Measurements from ENCODE around the gene UBXN7.
A peak's percentile ranks its signal among the peaks of the same experiment; 100 is the strongest.
"Not testable (repeated sequence)": the region's sequence is repeated elsewhere in the genome, so short reads cannot be mapped to it uniquely, and the experiment has no call there.

Gene UBXN7

GRCh38 chr3:196431181-196432136 lies 768 bp downstream of the UBXN7 start:
- H3K4me3 Mint-ChIP-seq: peak overlapping the region; percentile 82
- no peaks in the 10 kb centered on the region for H3K36me3 Mint-ChIP-seq
- peak overlapping the region; percentile 97 for H3K27ac Mint-ChIP-seq
- H3K27me3 Mint-ChIP-seq: no peaks in the 10 kb centered on the region
- H3K9me3 Mint-ChIP-seq (ENCODE audit: low read depth): no peaks in the 10 kb centered on the region
- H3K4me1 Mint-ChIP-seq (ENCODE audit: low read depth): peaks cover 27% of the 10 kb centered on the region

- no peak overlapping the region for H3K27ac Mint-ChIP-seq
- H3K4me3 Mint-ChIP-seq: no peak overlapping the region
- no peaks in the 10 kb centered on the region for H3K9me3 Mint-ChIP-seq (ENCODE audit: low read depth)
- H3K4me1 Mint-ChIP-seq (ENCODE audit: low read depth): peaks cover 39% of the 10 kb centered on the region
- peaks cover 3% of the 10 kb centered on the region for H3K36me3 Mint-ChIP-seq
- H3K27me3 Mint-ChIP-seq: no peaks in the 10 kb centered on the region
Measured at GRCh38 chr3:196428041-196428440, 4.2 kb downstream of the UBXN7 start.

GRCh38 chr3:196424421-196424820 lies 7.8 kb downstream of the UBXN7 start:
- not testable (repeated sequence) for H3K4me3 Mint-ChIP-seq; H3K27ac Mint-ChIP-seq; H3K27me3 Mint-ChIP-seq; H3K9me3 Mint-ChIP-seq (ENCODE audit: low read depth); H3K36me3 Mint-ChIP-seq
- peaks cover 46% of the 10 kb centered on the region for H3K4me1 Mint-ChIP-seq (ENCODE audit: low read depth)

DNA sequence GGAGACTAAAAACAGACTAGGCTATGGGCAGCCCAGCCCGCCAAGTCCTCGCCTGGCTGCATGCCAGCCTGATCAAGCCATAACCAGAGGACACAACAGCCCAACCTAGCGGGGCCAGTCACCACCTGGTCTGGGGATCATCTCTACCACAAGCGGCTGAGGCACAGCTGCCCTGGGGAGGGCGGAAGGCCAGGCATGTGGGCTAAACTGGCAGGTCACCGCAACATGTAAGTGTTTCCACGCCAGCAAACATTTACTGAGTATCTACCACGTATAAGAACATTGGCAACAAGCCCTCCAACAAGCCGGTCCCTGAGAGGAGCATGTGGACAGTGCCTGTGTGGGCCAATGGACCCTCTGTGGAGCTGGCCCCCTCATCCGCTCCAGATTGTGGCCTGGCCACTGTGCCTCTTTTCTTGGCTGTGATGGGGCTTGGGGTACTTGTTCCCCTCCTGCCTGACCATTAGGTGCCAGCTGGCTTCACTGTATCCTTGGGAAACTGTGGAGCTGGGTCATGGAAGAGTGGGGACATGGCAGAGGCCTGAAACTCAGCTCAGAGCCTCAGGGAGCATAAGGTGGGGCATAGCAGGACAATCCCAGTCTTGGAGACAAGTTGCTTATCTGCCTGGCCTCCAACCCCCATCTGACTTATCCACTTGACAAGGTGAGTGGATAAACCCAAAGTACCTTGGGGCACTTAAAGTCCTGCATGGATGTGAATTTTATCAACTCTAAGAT lies 9.0 kb downstream of the UBXN7 start:
- H3K27ac Mint-ChIP-seq: peak overlapping the region; percentile 59
- peaks cover 53% of the 10 kb centered on the region for H3K4me1 Mint-ChIP-seq (ENCODE audit: low read depth)
- no peak overlapping the region for H3K4me3 Mint-ChIP-seq
- H3K9me3 Mint-ChIP-seq (ENCODE audit: low read depth): no peaks in the 10 kb centered on the region
- H3K36me3 Mint-ChIP-seq: peaks cover 3% of the 10 kb centered on the region
- no peaks in the 10 kb centered on the region for H3K27me3 Mint-ChIP-seq

- H3K36me3 Mint-ChIP-seq; H3K9me3 Mint-ChIP-seq (ENCODE audit: low read depth); H3K4me3 Mint-ChIP-seq; H3K27me3 Mint-ChIP-seq: not testable (repeated sequence)
- H3K4me1 Mint-ChIP-seq (ENCODE audit: low read depth): peaks cover 56% of the 10 kb centered on the region
- peak overlapping the region; percentile 56 for H3K27ac Mint-ChIP-seq
Measured at GRCh38 chr3:196421668-196422067, 10.6 kb downstream of the UBXN7 start.

GRCh38 chr3:196419386-196419785 lies 12.8 kb downstream of the UBXN7 start:
- H3K36me3 Mint-ChIP-seq: peaks cover 1% of the 10 kb centered on the region
- H3K4me3 Mint-ChIP-seq: no peak overlapping the region
- no peaks in the 10 kb centered on the region for H3K9me3 Mint-ChIP-seq (ENCODE audit: low read depth)
- no peaks in the 10 kb centered on the region for H3K27me3 Mint-ChIP-seq
- peaks cover 61% of the 10 kb centered on the region for H3K4me1 Mint-ChIP-seq (ENCODE audit: low read depth)
- peak overlapping the region; percentile 17 for H3K27ac Mint-ChIP-seq

DNA sequence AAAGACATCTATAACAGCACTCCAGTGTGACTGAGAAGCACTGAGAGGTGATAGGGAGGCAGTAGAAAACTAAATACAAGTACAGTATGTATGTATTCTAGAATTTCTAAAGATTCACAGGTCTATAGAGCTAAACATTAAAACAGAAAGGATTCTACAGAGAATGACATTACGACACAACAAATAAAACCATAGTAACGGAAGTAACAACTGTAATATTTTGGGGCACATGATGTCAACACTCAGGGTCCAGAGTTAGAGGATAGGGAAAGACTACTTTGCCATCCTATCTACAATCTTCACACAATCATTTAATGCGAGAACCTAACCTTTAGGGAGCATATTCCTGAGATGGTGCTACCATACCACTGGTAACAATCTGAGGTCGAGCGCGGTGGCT lies 13.6 kb downstream of the UBXN7 start:
- Mint-ChIP-seq H3K27me3 (no peaks in the 10 kb centered on the region), H3K9me3 (ENCODE audit: low read depth) (no peaks in the 10 kb centered on the region), H3K4me3 (no peak overlapping the region), H3K4me1 (ENCODE audit: low read depth) (peaks cover 67% of the 10 kb centered on the region), H3K27ac (peak overlapping the region; percentile 28), H3K36me3 (peaks cover 2% of the 10 kb centered on the region)

- peaks cover 63% of the 10 kb centered on the region for H3K4me1 Mint-ChIP-seq (ENCODE audit: low read depth)
- H3K27ac Mint-ChIP-seq: peak overlapping the region; percentile 91
- H3K27me3 Mint-ChIP-seq: no peaks in the 10 kb centered on the region
- H3K36me3 Mint-ChIP-seq: peaks cover 4% of the 10 kb centered on the region
- peak overlapping the region; percentile 30 for H3K4me3 Mint-ChIP-seq
- H3K9me3 Mint-ChIP-seq (ENCODE audit: low read depth): no peaks in the 10 kb centered on the region
Measured at GRCh38 chr3:196414469-196414868, 17.8 kb downstream of the UBXN7 start.

DNA sequence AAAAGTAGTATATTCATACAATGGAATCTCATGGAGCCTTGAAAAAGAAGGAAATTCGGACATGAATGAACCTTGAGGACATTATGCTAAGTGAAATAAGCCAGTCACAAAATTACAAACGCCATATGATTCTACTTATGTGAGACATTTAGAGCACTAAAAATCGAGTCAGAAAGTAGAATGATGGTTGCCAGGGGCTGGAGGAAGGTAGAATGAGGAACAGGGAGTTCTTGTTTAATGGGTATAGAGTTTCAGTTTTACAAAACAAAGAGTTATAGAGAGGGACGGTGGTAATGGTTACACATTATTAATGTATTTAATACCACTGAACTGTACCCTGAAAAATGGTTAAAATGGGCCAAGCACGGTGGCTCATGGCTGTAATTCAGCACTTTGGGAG lies 19.5 kb downstream of the UBXN7 start:
- Mint-ChIP-seq H3K36me3 (peaks cover 7% of the 10 kb centered on the region), H3K27ac (peak overlapping the region; percentile 83), H3K4me1 (ENCODE audit: low read depth) (peaks cover 56% of the 10 kb centered on the region), H3K9me3 (ENCODE audit: low read depth) (peaks cover 7% of the 10 kb centered on the region), H3K4me3 (no peak overlapping the region), H3K27me3 (no peaks in the 10 kb centered on the region)

- H3K4me3 Mint-ChIP-seq: peak overlapping the region; percentile 39
- H3K27me3 Mint-ChIP-seq: no peaks in the 10 kb centered on the region
- peaks cover 13% of the 10 kb centered on the region for H3K36me3 Mint-ChIP-seq
- H3K4me1 Mint-ChIP-seq (ENCODE audit: low read depth): peaks cover 44% of the 10 kb centered on the region
- H3K27ac Mint-ChIP-seq: peak overlapping the region; percentile 25
- H3K9me3 Mint-ChIP-seq (ENCODE audit: low read depth): peaks cover 7% of the 10 kb centered on the region
Measured at GRCh38 chr3:196409409-196409808, 22.8 kb downstream of the UBXN7 start.

- Mint-ChIP-seq H3K27ac (peak overlapping the region; percentile 65), H3K4me3 (no peak overlapping the region), H3K27me3 (no peaks in the 10 kb centered on the region), H3K9me3 (ENCODE audit: low read depth) (peaks cover 7% of the 10 kb centered on the region), H3K36me3 (peaks cover 11% of the 10 kb centered on the region), H3K4me1 (ENCODE audit: low read depth) (peaks cover 37% of the 10 kb centered on the region)
Measured at GRCh38 chr3:196408565-196409300, 23.5 kb downstream of the UBXN7 start.

- peaks cover 9% of the 10 kb centered on the region for H3K36me3 Mint-ChIP-seq
- H3K27ac Mint-ChIP-seq: peak overlapping the region; percentile 41
- H3K4me1 Mint-ChIP-seq (ENCODE audit: low read depth): peaks cover 26% of the 10 kb centered on the region
- H3K4me3 Mint-ChIP-seq: no peak overlapping the region
- no peaks in the 10 kb centered on the region for H3K27me3 Mint-ChIP-seq
- peaks cover 7% of the 10 kb centered on the region for H3K9me3 Mint-ChIP-seq (ENCODE audit: low read depth)
Measured at GRCh38 chr3:196406811-196407470, 25.3 kb downstream of the UBXN7 start.

GRCh38 chr3:196400331-196400730 lies 31.9 kb downstream of the UBXN7 start:
- H3K27me3 Mint-ChIP-seq: no peaks in the 10 kb centered on the region
- H3K9me3 Mint-ChIP-seq (ENCODE audit: low read depth): no peaks in the 10 kb centered on the region
- H3K4me1 Mint-ChIP-seq (ENCODE audit: low read depth): no peaks in the 10 kb centered on the region
- H3K36me3 Mint-ChIP-seq: peaks cover 10% of the 10 kb centered on the region
- H3K4me3 Mint-ChIP-seq: no peak overlapping the region
- no peak overlapping the region for H3K27ac Mint-ChIP-seq

DNA sequence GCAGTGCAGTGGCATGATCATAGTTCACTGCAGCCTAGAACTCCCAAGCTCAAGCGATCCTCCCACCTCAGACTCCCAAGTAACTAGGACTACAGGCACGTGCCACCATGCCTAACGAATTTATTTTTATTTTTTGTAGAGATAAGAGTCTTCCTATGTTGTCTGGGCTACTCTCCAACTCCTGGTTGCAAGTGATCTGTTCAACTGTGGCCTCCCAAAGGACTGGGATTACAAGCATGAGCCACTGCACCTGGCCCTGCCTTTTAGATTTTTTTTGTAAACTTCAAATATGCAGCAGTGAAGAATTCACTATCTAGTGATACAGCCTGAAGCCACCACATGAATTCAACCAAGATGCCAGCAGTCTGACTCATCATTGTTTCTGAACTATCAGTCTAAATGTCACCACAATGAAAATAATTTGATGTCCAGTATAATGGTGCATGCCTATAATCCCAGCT lies 32.7 kb downstream of the UBXN7 start:
- Mint-ChIP-seq H3K27me3 (no peaks in the 10 kb centered on the region), H3K36me3 (peaks cover 9% of the 10 kb centered on the region), H3K4me3 (no peak overlapping the region), H3K4me1 (ENCODE audit: low read depth) (no peaks in the 10 kb centered on the region), H3K27ac (peak overlapping the region; percentile 5), H3K9me3 (ENCODE audit: low read depth) (no peaks in the 10 kb centered on the region)

Data from activated naive CD8-positive, alpha-beta T cell (primary cell).